ENCODE measurements around the gene MTIF3. TPM values are rescaled to one million over a fixed set of nuclear protein-coding genes. Genes with fewer than 3 reads are reported as not detected.

Gene MTIF3
- total and polyA plus RNA-seq, 2 donors (not counting 1 experiment from before 2014, with no cell fraction given): 86.8 to 171 TPM

DNA sequence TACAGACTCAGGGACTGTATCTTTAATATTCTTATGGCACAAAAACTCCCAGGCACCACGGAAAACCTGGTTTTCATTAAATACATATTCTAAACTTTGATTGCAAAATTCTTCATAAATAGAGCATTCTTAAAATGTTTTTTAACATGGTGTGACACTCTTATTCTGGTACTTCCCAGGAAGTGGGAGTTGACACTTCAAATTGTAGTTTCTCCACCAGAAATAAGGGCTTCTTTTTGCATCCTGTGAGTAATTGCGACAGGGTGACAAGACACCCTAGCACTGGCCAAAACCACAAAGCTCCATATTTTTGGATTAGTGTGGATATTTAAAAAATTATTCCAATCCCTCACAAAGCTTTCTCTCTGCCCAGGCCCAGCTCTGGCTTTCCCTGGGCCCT is 43.6 kb upstream of the MTIF3 start:
- no peaks in the 10 kb centered on the region for H3K79me2 ChIP-seq (ENCODE audit: control insufficient read depth, insufficient read depth, low read length)
- no peak overlapping the region for H3K27ac Mint-ChIP-seq
- no peaks in the 10 kb centered on the region for H3K9me3 ChIP-seq (ENCODE audit: control extremely low read depth in 1 of 3, control insufficient read depth in 2 of 3, insufficient read depth in 1 of 3, low read length in 2 of 3)
- H2AFZ ChIP-seq (ENCODE audit: insufficient read depth, low read depth, low read length, poor library complexity, severe bottlenecking): no peak overlapping the region
- H3K27me3 Mint-ChIP-seq: no peaks in the 10 kb centered on the region
- H3K27me3 ChIP-seq (replicated peaks in 1 of 4; ENCODE audit: control extremely low read depth in 1 of 4, control insufficient read depth in 3 of 4, insufficient read depth in 4 of 4, low read length in 3 of 4): no peaks in the 10 kb centered on the region
- no peak for TF ChIP-seq EZH2 (IDR thresholded peaks at IDR 0.05; ENCODE audit: borderline replicate concordance, insufficient read depth, low read depth, low read length, poor library complexity, severe bottlenecking)
- TF ChIP-seq, protein P1, sequence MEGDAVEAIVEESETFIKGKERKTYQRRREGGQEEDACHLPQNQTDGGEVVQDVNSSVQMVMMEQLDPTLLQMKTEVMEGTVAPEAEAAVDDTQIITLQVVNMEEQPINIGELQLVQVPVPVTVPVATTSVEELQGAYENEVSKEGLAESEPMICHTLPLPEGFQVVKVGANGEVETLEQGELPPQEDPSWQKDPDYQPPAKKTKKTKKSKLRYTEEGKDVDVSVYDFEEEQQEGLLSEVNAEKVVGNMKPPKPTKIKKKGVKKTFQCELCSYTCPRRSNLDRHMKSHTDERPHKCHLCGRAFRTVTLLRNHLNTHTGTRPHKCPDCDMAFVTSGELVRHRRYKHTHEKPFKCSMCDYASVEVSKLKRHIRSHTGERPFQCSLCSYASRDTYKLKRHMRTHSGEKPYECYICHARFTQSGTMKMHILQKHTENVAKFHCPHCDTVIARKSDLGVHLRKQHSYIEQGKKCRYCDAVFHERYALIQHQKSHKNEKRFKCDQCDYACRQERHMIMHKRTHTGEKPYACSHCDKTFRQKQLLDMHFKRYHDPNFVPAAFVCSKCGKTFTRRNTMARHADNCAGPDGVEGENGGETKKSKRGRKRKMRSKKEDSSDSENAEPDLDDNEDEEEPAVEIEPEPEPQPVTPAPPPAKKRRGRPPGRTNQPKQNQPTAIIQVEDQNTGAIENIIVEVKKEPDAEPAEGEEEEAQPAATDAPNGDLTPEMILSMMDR (IDR thresholded peaks at IDR 0.05): no peak
- H3K4me2 ChIP-seq (replicated peaks; ENCODE audit: low read depth, low read length, poor library complexity, severe bottlenecking): no peak overlapping the region
- DNase-seq (no peak), ATAC-seq (ENCODE audit: low read depth) (no peak)
- H3K4me1 Mint-ChIP-seq: no peaks in the 10 kb centered on the region
- H3K27ac ChIP-seq (ENCODE audit: low read length in 2 of 2): no peak overlapping the region
- WGBS (ENCODE audit: insufficient coverage): no CpG with 5 or more reads among the region's 2 CpGs
- H3K9me3 Mint-ChIP-seq (ENCODE audit: insufficient read depth): no peaks in the 10 kb centered on the region
- no peak overlapping the region for H3K4me3 Mint-ChIP-seq
- H3K4me3 ChIP-seq (ENCODE audit: control extremely low read depth in 1 of 5, extremely low read depth in 1 of 5, insufficient read depth in 1 of 5, low read depth in 2 of 5, low read length in 4 of 5): no peak overlapping the region
- ChIA-PET CTCF (no interaction called here), POLR2A (no interaction called here)
- no peak overlapping the region for H3K9ac ChIP-seq (ENCODE audit: low read length)
- intact Hi-C loops (cut with micrococcal nuclease): no loop called here
- no peaks in the 10 kb centered on the region for H4K20me1 ChIP-seq (ENCODE audit: control insufficient read depth, insufficient read depth, low read length, poor library complexity, severe bottlenecking)
- H3K36me3 ChIP-seq (replicated peaks in 1 of 2; ENCODE audit: control extremely low read depth in 1 of 2, control insufficient read depth in 1 of 2, extremely low read depth in 1 of 2, insufficient read depth in 2 of 2, low read length in 1 of 2): no peaks in the 10 kb centered on the region
- H3K4me1 ChIP-seq (ENCODE audit: control insufficient read depth in 2 of 2, insufficient read depth in 2 of 2, low read length in 2 of 2): no peaks in the 10 kb centered on the region

DNA sequence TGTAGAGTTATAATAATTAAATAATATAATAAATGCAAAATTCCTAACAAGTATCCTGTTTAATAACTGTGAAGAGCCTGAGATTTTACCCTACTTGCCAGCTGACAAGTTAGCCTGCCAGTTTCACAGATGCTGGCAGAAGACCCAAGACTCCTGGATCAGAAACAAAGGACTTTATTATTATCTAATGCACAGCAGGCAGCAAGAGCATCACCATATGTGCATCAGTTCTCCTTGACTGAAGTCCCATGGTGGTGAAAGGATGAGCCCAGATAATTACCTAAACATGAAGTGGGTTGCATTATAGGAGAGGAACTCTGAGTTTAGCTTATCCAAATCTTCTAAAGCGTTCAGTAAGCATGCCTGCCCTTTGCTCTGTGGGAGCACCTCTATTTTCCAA is 39.1 kb upstream of the MTIF3 start:
- DNase-seq: no peak
- no peak for ATAC-seq (ENCODE audit: low read depth)
- no CpG with 5 or more reads among the region's 1 CpG for WGBS (ENCODE audit: insufficient coverage)
- CTCF ChIA-PET: no interaction called here
- intact Hi-C loops (cut with micrococcal nuclease): no loop called here
- H2AFZ ChIP-seq (ENCODE audit: insufficient read depth, low read depth, low read length, poor library complexity, severe bottlenecking): no peak overlapping the region
- no peaks in the 10 kb centered on the region for H3K4me1 ChIP-seq (ENCODE audit: control insufficient read depth in 2 of 2, insufficient read depth in 2 of 2, low read length in 2 of 2)
- peaks cover 0 to 2% (median 0%) of the 10 kb centered on the region in 3 donors for H3K9me3 ChIP-seq (ENCODE audit: control extremely low read depth in 1 of 3, control insufficient read depth in 2 of 3, insufficient read depth in 1 of 3, low read length in 2 of 3)
- H3K4me1 Mint-ChIP-seq: no peaks in the 10 kb centered on the region
- H3K4me2 ChIP-seq (replicated peaks; ENCODE audit: low read depth, low read length, poor library complexity, severe bottlenecking): no peak overlapping the region
- TF ChIP-seq, protein P1 (IDR thresholded peaks at IDR 0.05): no peak
- no peak for TF ChIP-seq EZH2 (IDR thresholded peaks at IDR 0.05; ENCODE audit: borderline replicate concordance, insufficient read depth, low read depth, low read length, poor library complexity, severe bottlenecking)
- H3K4me3 ChIP-seq (ENCODE audit: control extremely low read depth in 1 of 5, extremely low read depth in 1 of 5, insufficient read depth in 1 of 5, low read depth in 2 of 5, low read length in 4 of 5): no peak overlapping the region
- H3K27me3 Mint-ChIP-seq: no peaks in the 10 kb centered on the region
- H3K27me3 ChIP-seq (replicated peaks in 1 of 4; ENCODE audit: control extremely low read depth in 1 of 4, control insufficient read depth in 3 of 4, insufficient read depth in 4 of 4, low read length in 3 of 4): no peaks in the 10 kb centered on the region
- no peaks in the 10 kb centered on the region for H3K79me2 ChIP-seq (ENCODE audit: control insufficient read depth, insufficient read depth, low read length)
- POLR2A ChIA-PET: no interaction called here
- no peaks in the 10 kb centered on the region for H4K20me1 ChIP-seq (ENCODE audit: control insufficient read depth, insufficient read depth, low read length, poor library complexity, severe bottlenecking)
- H3K4me3 Mint-ChIP-seq: no peak overlapping the region
- H3K36me3 ChIP-seq (replicated peaks in 1 of 2; ENCODE audit: control extremely low read depth in 1 of 2, control insufficient read depth in 1 of 2, extremely low read depth in 1 of 2, insufficient read depth in 2 of 2, low read length in 1 of 2): no peaks in the 10 kb centered on the region
- no peaks in the 10 kb centered on the region for H3K9me3 Mint-ChIP-seq (ENCODE audit: insufficient read depth)
- no peak overlapping the region for H3K27ac ChIP-seq (ENCODE audit: low read length in 2 of 2)
- H3K9ac ChIP-seq (ENCODE audit: low read length): no peak overlapping the region
- no peak overlapping the region for H3K27ac Mint-ChIP-seq
